GM12878 (cell line): ENCODE measurements around the gene ERBB3.

Experiments
- ASH2L ChIP-seq: fragments of 300-600, 200-600 bp; sonication (generic); IDR thresholded peaks from 2 replicates; pipeline ENCODE4 v1.6.1; 2017; ENCODE audit warnings: low read depth, mild to moderate bottlenecking, borderline replicate concordance
- ATF3 ChIP-seq: IDR thresholded peaks from 2 replicates; pipeline ENCODE4 v1.6.1; 2011; ENCODE audit warnings: low read depth, mild to moderate bottlenecking, low read length, moderate library complexity, borderline replicate concordance; ENCODE audit errors: extremely low read depth
- CBX3 ChIP-seq: fragments of 200-600 bp; sonication (generic); IDR thresholded peaks from 2 replicates; pipeline ENCODE4 v1.6.1; 2016; ENCODE audit warnings: low read depth, borderline replicate concordance
- CTCF ChIP-seq, 3 experiments: IDR thresholded peaks in 2 of 3; conservative IDR thresholded peaks in 1 of 3; 2 replicates each; pipeline ENCODE4 v1.5.1; 2011; ENCODE audit warnings: low read depth in 3 of 3, low read length in 3 of 3, mild to moderate bottlenecking in 3 of 3, control low read depth in 2 of 3, moderate library complexity in 2 of 3, inconsistent platforms in 1 of 3, mixed read lengths in 1 of 3; ENCODE audit not compliant: control insufficient read depth in 2 of 3, insufficient read depth in 1 of 3; ENCODE audit errors: extremely low read depth in 1 of 3
- GABPA ChIP-seq: IDR thresholded peaks from 2 replicates; pipeline ENCODE4 v1.6.1; 2014; ENCODE audit warnings: antibody characterized with exemption, low read depth, mild to moderate bottlenecking, inconsistent platforms
- POLR2A ChIP-seq: IDR thresholded peaks from 2 replicates; pipeline ENCODE4 v1.6.1; 2011; ENCODE audit warnings: low read depth, mild to moderate bottlenecking, low read length
- POLR2AphosphoS5 ChIP-seq: IDR thresholded peaks from 2 replicates; pipeline ENCODE4 v1.6.1; 2011; ENCODE audit warnings: mild to moderate bottlenecking, low read length, inconsistent platforms
- RFX5 ChIP-seq: IDR thresholded peaks from 2 replicates; pipeline ENCODE4 v1.6.1; 2011; ENCODE audit warnings: low read depth, low read length, improper control_type of control experiment
- TCF3 ChIP-seq: IDR thresholded peaks from 2 replicates; pipeline ENCODE4 v1.6.1; 2012; ENCODE audit warnings: low read depth, mild to moderate bottlenecking, low read length, borderline replicate concordance; ENCODE audit not compliant: insufficient read depth
- YY1 ChIP-seq: IDR thresholded peaks from 2 replicates; pipeline ENCODE4 v1.6.1; 2011; ENCODE audit warnings: low read depth, mild to moderate bottlenecking, low read length
- ZNF274 ChIP-seq: IDR thresholded peaks from one replicate; pipeline ENCODE4 v1.8.0; 2011; ENCODE audit not compliant: insufficient read length, insufficient read depth

- TF ChIP-seq TCF3 (no peak), CTCF (IDR thresholded peaks at IDR 0.05 in 2 of 3, conservative IDR thresholded peaks at IDR 0.05 in 1 of 3; ENCODE audit: control insufficient read depth in 2 of 3, extremely low read depth in 1 of 3, insufficient read depth in 1 of 3, low read depth in 3 of 3, low read length in 3 of 3) (no peak), ASH2L (no peak), POLR2AphosphoS5 (no peak), CBX3 (no peak), ATF3 (no peak), YY1 (no peak), ZNF274 (no peak), POLR2A (no peak), RFX5 (no peak), GABPA (no peak)
Observed at GRCh38 chr12:56110571-56110970, 30.6 kb downstream of the ERBB3 start.
